Calu3 (cell line): ENCODE measurements around the gene LRRC40. TPM values are rescaled to one million over a fixed set of nuclear protein-coding genes. Genes with fewer than 3 reads are reported as not detected.

ENCODE experiments used
- Bru-seq: library from RNA; stranded (reverse); fragments of 400-500 nt; gene quantifications from one replicate; lab custom pipeline; 2021; lab: Mats Ljungman, UMichigan
- BruChase-seq, 2 experiments: library from RNA; stranded (reverse); fragments of 400-500 nt; gene quantifications; one replicate each; lab custom pipeline; 2021; lab: Mats Ljungman, UMichigan
- BruUV-seq: library from RNA; stranded (reverse); fragments of 400-500 nt; replicated peaks from 2 replicates; lab custom pipeline; 2021; lab: Mats Ljungman, UMichigan
- CTCF ChIA-PET: fragments of 300-600 bp; sonication (Branson Sonifier 250); formaldehyde crosslinking; loops from one replicate; lab custom pipeline; 2022; ENCODE audit warnings: antibody characterized with exemption; lab: Charles Lee
- DNase-seq: peaks from one replicate; pipeline ENCODE4 v3.0.0; 2022
- H3K27ac Mint-ChIP-seq: one replicate; pipeline ENCODE4 v1.8.0; 2022; ENCODE audit warnings: mixed read lengths; ENCODE audit not compliant: unreplicated experiment
- H3K27me3 Mint-ChIP-seq: one replicate; pipeline ENCODE4 v1.8.0; 2022; ENCODE audit warnings: mixed read lengths; ENCODE audit not compliant: unreplicated experiment
- H3K36me3 Mint-ChIP-seq: one replicate; pipeline ENCODE4 v1.8.0; 2022; ENCODE audit warnings: mild to moderate bottlenecking, moderate library complexity, mixed read lengths; ENCODE audit not compliant: insufficient read depth, unreplicated experiment
- H3K4me1 Mint-ChIP-seq: one replicate; pipeline ENCODE4 v1.8.0; 2022; ENCODE audit warnings: mild to moderate bottlenecking, low read depth, mixed read lengths; ENCODE audit not compliant: unreplicated experiment
- H3K4me3 Mint-ChIP-seq: one replicate; pipeline ENCODE4 v1.8.0; 2022; ENCODE audit warnings: mild to moderate bottlenecking, low read depth, moderate library complexity, mixed read lengths; ENCODE audit not compliant: unreplicated experiment
- H3K9me3 Mint-ChIP-seq: one replicate; pipeline ENCODE4 v1.8.0; 2022; ENCODE audit warnings: low read depth, mixed read lengths; ENCODE audit not compliant: unreplicated experiment
- CTCF ChIP-seq: fragments of 200-600 bp; IDR thresholded peaks from one replicate; pipeline ENCODE4 v1.8.0; 2022; ENCODE audit warnings: antibody characterized with exemption; ENCODE audit not compliant: unreplicated experiment
- intact Hi-C: fragments of 100-400 bp; cut with micrococcal nuclease; formaldehyde crosslinking; loops from one replicate; pipeline ENCODE4 v1.10.0; 2022; ENCODE audit not compliant: unreplicated experiment
- long read RNA-seq: library from polyadenylated mRNA; stranded (forward); transcript quantifications from one replicate; pipeline ENCODE4 v2.0.0, GENCODE V29; 2022
- total RNA-seq: library from RNA; stranded (reverse); gene quantifications from 2 replicates; pipeline ENCODE4 v1.2.3, GENCODE V29; 2022

The LRRC40 gene
- total RNA-seq: 15.8 and 16.0 TPM in 2 replicates
- Bru-seq, nascent RNA: percentile 74 among the genes with signal in this experiment
- percentile 61 among the genes with signal in this experiment for BruChase-seq, experiment 1, labeled RNA remaining after a 6-hour chase
- BruChase-seq, experiment 2, labeled RNA remaining after a 2-hour chase: percentile 66 among the genes with signal in this experiment
- long read RNA-seq, transcript LRRC40-201 (15 exons, 2,884 nt): major isoform, 28 of 35 reads
- long read RNA-seq, partial matches to known transcripts: 2 of 35 reads
- long read RNA-seq, other reads (novel, unspliced or antisense): 5 of 35 reads

- TF ChIP-seq CTCF: no peak
- Mint-ChIP-seq H3K27ac (peak within 1 kb of the TSS; percentile 92), H3K4me1 (peaks cover 24% of the 10 kb centered on the region), H3K36me3 (peaks cover 36% of the 10 kb centered on the region), H3K9me3 (no peaks in the 10 kb centered on the region), H3K4me3 (peak within 1 kb of the TSS; percentile 92), H3K27me3 (no peaks in the 10 kb centered on the region)
- TSS peak; percentile 68 for BruUV-seq
- intact Hi-C loops: no loop called here
- CTCF ChIA-PET: no interaction called here
- DNase-seq: peak; percentile 94
Measured at GRCh38 chr1:70205434-70206118, at the start of gene LRRC40. TSS of gene LRRC40 (minus strand) at chr1:70205579. CDS start at chr1:70205540, 39 bp downstream.

GRCh38 chr1:70248729-70249128 is 43.4 kb upstream of the LRRC40 start:
- Mint-ChIP-seq H3K9me3 (no peaks in the 10 kb centered on the region), H3K4me1 (no peaks in the 10 kb centered on the region), H3K4me3 (no peak overlapping the region), H3K27ac (peak overlapping the region; percentile 24), H3K27me3 (no peaks in the 10 kb centered on the region), H3K36me3 (peaks cover 37% of the 10 kb centered on the region)
- CTCF ChIA-PET: no interaction called here
- no TSS peak for BruUV-seq
- intact Hi-C loops: loop anchor here (10.0 kb wide), 1 partner anchor 266 kb away; no protein-coding TSS in a partner anchor
- no peak for TF ChIP-seq CTCF
- no peak for DNase-seq

GRCh38 chr1:70247768-70248167 is 42.4 kb upstream of the LRRC40 start:
- Mint-ChIP-seq H3K36me3 (peaks cover 43% of the 10 kb centered on the region), H3K9me3 (no peaks in the 10 kb centered on the region), H3K27me3 (no peaks in the 10 kb centered on the region), H3K4me1 (no peaks in the 10 kb centered on the region), H3K4me3 (no peak overlapping the region), H3K27ac (no peak overlapping the region)
- DNase-seq: no peak
- intact Hi-C loops: loop anchor here (10.0 kb wide), 1 partner anchor 267 kb away; no protein-coding TSS in a partner anchor
- CTCF ChIA-PET: no interaction called here
- BruUV-seq: no TSS peak
- TF ChIP-seq CTCF: no peak

GRCh38 chr1:70247122-70247521 is 41.7 kb upstream of the LRRC40 start:
- H3K27me3 Mint-ChIP-seq: no peaks in the 10 kb centered on the region
- H3K36me3 Mint-ChIP-seq: peaks cover 48% of the 10 kb centered on the region
- intact Hi-C loops: loop anchor here (10.0 kb wide), 1 partner anchor 268 kb away; no protein-coding TSS in a partner anchor
- no peaks in the 10 kb centered on the region for H3K4me1 Mint-ChIP-seq
- no TSS peak for BruUV-seq
- TF ChIP-seq CTCF: no peak
- DNase-seq: no peak
- CTCF ChIA-PET: no interaction called here
- no peak overlapping the region for H3K27ac Mint-ChIP-seq
- no peak overlapping the region for H3K4me3 Mint-ChIP-seq
- H3K9me3 Mint-ChIP-seq: no peaks in the 10 kb centered on the region
